Calu3 (cell line): ENCODE results near the gene LRBA. TPM values are rescaled to one million over a fixed set of nuclear protein-coding genes. Genes with fewer than 3 reads are reported as not detected.

Experiments
- BruUV-seq: library from RNA; stranded (reverse); fragments of 400-500 nt; replicated peaks from 2 replicates; lab custom pipeline; 2021; lab: Mats Ljungman, UMichigan
- CTCF ChIA-PET: fragments of 300-600 bp; sonication (Branson Sonifier 250); formaldehyde crosslinking; loops from one replicate; lab custom pipeline; 2022; ENCODE audit warnings: antibody characterized with exemption; lab: Charles Lee
- DNase-seq: peaks from one replicate; pipeline ENCODE4 v3.0.0; 2022
- H3K27ac Mint-ChIP-seq: one replicate; pipeline ENCODE4 v1.8.0; 2022; ENCODE audit warnings: mixed read lengths; ENCODE audit not compliant: unreplicated experiment
- H3K27me3 Mint-ChIP-seq: one replicate; pipeline ENCODE4 v1.8.0; 2022; ENCODE audit warnings: mixed read lengths; ENCODE audit not compliant: unreplicated experiment
- H3K36me3 Mint-ChIP-seq: one replicate; pipeline ENCODE4 v1.8.0; 2022; ENCODE audit warnings: mild to moderate bottlenecking, moderate library complexity, mixed read lengths; ENCODE audit not compliant: insufficient read depth, unreplicated experiment
- H3K4me1 Mint-ChIP-seq: one replicate; pipeline ENCODE4 v1.8.0; 2022; ENCODE audit warnings: mild to moderate bottlenecking, low read depth, mixed read lengths; ENCODE audit not compliant: unreplicated experiment
- H3K4me3 Mint-ChIP-seq: one replicate; pipeline ENCODE4 v1.8.0; 2022; ENCODE audit warnings: mild to moderate bottlenecking, low read depth, moderate library complexity, mixed read lengths; ENCODE audit not compliant: unreplicated experiment
- H3K9me3 Mint-ChIP-seq: one replicate; pipeline ENCODE4 v1.8.0; 2022; ENCODE audit warnings: low read depth, mixed read lengths; ENCODE audit not compliant: unreplicated experiment
- CTCF ChIP-seq: fragments of 200-600 bp; IDR thresholded peaks from one replicate; pipeline ENCODE4 v1.8.0; 2022; ENCODE audit warnings: antibody characterized with exemption; ENCODE audit not compliant: unreplicated experiment
- intact Hi-C: fragments of 100-400 bp; cut with micrococcal nuclease; formaldehyde crosslinking; loops from one replicate; pipeline ENCODE4 v1.10.0; 2022; ENCODE audit not compliant: unreplicated experiment
- total RNA-seq: library from RNA; stranded (reverse); gene quantifications from 2 replicates; pipeline ENCODE4 v1.2.3, GENCODE V29; 2022

Gene LRBA
- total RNA-seq, 1 experiment from 2014 or later = 49.0 TPM

GRCh38 chr4:150368667-150369066 lies 646.4 kb downstream of the LRBA start:
- Mint-ChIP-seq H3K9me3 (no peaks in the 10 kb centered on the region), H3K4me3 (no peak overlapping the region), H3K36me3 (no peaks in the 10 kb centered on the region), H3K27ac (no peak overlapping the region), H3K27me3 (no peaks in the 10 kb centered on the region), H3K4me1 (no peaks in the 10 kb centered on the region)
- CTCF ChIA-PET = no interaction called here
- BruUV-seq = no TSS peak
- intact Hi-C loops = no loop called here
- no peak for TF ChIP-seq CTCF
- no peak for DNase-seq

- CTCF ChIA-PET = no interaction called here
- H3K4me3 Mint-ChIP-seq = no peak overlapping the region
Observed at GRCh38 chr4:150367326-150367725, 647.8 kb downstream of the LRBA start.

GRCh38 chr4:150366487-150366999 lies 648.5 kb downstream of the LRBA start:
- no peak overlapping the region for H3K4me3 Mint-ChIP-seq
- H3K9me3 Mint-ChIP-seq = no peaks in the 10 kb centered on the region
- CTCF ChIA-PET = no interaction called here
- no peaks in the 10 kb centered on the region for H3K4me1 Mint-ChIP-seq
- TF ChIP-seq CTCF = no peak
- intact Hi-C loops = no loop called here
- DNase-seq = no peak
- BruUV-seq = no TSS peak
- no peaks in the 10 kb centered on the region for H3K27me3 Mint-ChIP-seq
- H3K27ac Mint-ChIP-seq = no peak overlapping the region
- H3K36me3 Mint-ChIP-seq = no peaks in the 10 kb centered on the region

More at GRCh38 chr4:150367326-150367725, 647.8 kb downstream of the LRBA start:
- intact Hi-C loops = no loop called here
- Mint-ChIP-seq H3K27ac (no peak overlapping the region), H3K36me3 (no peaks in the 10 kb centered on the region), H3K9me3 (no peaks in the 10 kb centered on the region), H3K27me3 (no peaks in the 10 kb centered on the region), H3K4me1 (no peaks in the 10 kb centered on the region)
- no TSS peak for BruUV-seq
- no peak for DNase-seq
- no peak for TF ChIP-seq CTCF

- Mint-ChIP-seq H3K4me1 (no peaks in the 10 kb centered on the region), H3K27ac (no peak overlapping the region), H3K36me3 (no peaks in the 10 kb centered on the region)
Observed at GRCh38 chr4:150363721-150364688, 651.1 kb downstream of the LRBA start.

More at GRCh38 chr4:150363721-150364688, 651.1 kb downstream of the LRBA start:
- CTCF ChIA-PET = no interaction called here
- H3K4me3 Mint-ChIP-seq = no peak overlapping the region
- no TSS peak for BruUV-seq
- intact Hi-C loops = no loop called here
- no peaks in the 10 kb centered on the region for H3K27me3 Mint-ChIP-seq
- no peak for DNase-seq
- H3K9me3 Mint-ChIP-seq = no peaks in the 10 kb centered on the region
- TF ChIP-seq CTCF = no peak
